Measurements from ENCODE around the gene ZEB1. TPM values are rescaled to one million over a fixed set of nuclear protein-coding genes. Genes with fewer than 3 reads are reported as not detected.

The ZEB1 gene
- total RNA-seq, 1 experiment from 2014 or later: 3.2 TPM

DNA sequence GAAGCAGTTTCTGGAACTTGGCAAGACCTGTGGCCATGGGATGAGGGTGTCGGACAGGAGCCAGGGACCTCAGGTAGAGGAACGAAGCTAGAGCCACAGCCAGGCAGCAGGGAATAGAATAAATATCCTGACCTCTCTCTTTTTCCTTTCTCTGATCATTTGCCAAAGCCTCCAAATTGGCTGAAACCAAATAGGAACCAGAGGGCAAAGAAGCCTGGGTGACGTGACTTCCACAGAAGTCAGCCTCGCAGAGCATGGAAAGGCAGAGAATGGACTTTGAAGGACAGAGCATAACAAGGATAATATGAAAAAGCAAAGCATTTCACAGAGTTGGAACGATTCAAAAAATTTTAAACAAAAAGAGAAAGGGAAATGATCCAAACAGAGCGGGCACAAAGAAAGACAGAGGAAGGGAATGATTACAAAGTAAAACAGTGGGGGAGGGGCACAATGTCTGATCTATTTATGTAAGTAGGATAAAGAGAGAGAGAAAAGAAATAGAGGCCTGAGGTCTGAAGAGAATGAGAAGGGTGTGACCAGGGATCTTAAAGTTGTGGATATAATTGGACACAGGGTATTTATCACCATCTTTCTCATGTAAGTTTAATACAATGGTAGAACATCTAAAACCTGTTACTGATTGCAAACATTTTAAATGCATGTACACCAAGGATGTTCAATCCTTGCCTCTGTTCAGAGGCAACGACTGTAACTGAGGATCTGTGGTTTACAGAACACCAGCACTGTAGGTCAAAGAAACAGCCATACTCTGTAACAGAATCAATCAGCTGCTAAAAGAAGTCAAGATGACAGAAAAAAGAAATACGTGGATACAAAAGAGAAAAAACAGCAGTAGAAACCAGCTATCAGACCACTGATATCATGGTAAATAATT lies 4.5 kb upstream of the ZEB1 start:
- in situ Hi-C loops (cut with HindIII; ENCODE audit: low pct_unique_long_range_greater_than_20kb, low sequenced_read_pairs): no loop called here
- no peak for DNase-seq (ENCODE audit: low read depth, low spot score)

DNA sequence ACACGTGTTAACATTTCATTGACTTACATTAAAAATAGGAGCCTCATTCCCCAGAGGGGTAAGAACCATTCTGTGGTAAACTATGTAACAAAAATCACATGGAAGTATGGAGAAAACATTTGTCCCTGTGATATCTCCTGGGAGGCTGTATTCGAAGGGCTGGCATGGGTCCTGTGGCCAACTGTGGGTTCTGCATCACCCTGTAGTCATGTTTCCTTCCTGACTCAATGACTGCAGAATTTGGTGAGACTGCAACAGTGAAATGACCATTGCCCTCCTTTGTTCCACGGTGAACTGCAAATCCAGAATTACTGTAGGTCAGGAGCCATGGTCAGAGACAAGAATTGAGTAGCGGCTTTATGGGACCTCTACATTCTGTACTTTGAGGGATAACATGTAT lies 3.6 kb upstream of the ZEB1 start:
- DNase-seq (ENCODE audit: low read depth, low spot score): no peak
- in situ Hi-C loops (cut with HindIII; ENCODE audit: low pct_unique_long_range_greater_than_20kb, low sequenced_read_pairs): no loop called here

GRCh38 chr10:31317171-31317570 lies 1.8 kb upstream of the ZEB1 start:
- in situ Hi-C loops (cut with HindIII; ENCODE audit: low pct_unique_long_range_greater_than_20kb, low sequenced_read_pairs): no loop called here
- no peak for DNase-seq (ENCODE audit: low read depth, low spot score)

DNA sequence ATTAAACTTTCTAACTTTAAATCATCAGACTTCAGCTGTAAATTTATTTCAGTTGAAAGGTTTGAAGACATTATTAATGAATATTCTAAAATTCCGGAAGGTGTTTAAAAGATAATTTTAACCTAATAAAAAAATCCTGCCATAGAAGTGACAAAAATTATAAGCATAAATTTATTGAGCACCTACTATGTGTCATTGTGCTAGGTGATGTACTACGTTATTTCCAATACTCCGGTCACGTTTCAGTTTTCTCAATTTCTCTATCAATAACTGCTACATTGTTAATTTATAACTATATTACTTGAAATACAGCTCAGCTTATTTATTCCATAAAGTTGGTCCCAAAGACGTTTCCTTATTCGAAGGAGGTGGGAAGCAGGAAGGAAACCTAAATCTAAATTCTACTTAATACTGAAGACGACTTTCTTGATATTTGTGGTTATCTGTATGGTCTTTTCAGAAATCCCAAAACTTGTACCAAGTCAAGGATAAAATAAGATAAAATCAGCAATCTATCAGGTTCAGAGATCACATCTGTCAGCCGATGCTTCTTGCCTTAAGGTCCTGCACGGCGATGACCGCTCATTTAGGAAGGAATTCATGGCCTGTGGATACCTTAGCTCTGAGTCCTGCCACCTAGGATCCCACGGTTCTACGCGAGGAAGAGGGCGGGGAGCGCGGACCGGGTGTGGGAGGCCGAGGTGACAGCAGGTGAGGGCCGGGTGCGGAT lies 1.2 kb upstream of the ZEB1 start:
- DNase-seq (ENCODE audit: low read depth, low spot score): no peak
- in situ Hi-C loops (cut with HindIII; ENCODE audit: low pct_unique_long_range_greater_than_20kb, low sequenced_read_pairs): no loop called here

DNA sequence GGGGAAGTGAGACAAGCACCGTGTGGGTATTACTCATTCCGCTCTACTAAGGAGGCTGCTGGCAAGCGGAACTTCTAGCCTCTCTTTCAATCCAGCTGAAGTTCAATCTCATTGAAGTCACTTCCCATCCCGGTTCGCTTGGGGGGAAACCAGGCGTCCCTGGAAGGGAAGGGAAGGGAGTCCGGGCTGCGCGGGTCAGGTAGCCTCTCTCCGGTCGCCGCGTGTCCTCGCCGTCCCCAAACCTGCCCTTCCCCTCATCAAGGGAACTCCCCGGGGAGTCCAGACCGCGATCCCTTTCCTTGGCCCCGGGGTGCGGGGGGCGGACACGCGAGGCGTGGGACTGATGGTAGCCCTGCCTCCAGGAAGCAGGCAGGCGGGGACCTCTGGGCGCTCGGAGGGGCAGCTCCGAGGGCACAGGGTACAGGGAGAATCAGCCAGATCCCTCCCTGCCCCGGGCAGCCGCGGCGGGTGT lies 598 bp upstream of the ZEB1 start:
- DNase-seq (ENCODE audit: low read depth, low spot score): no peak
- in situ Hi-C loops (cut with HindIII; ENCODE audit: low pct_unique_long_range_greater_than_20kb, low sequenced_read_pairs): no loop called here

DNA sequence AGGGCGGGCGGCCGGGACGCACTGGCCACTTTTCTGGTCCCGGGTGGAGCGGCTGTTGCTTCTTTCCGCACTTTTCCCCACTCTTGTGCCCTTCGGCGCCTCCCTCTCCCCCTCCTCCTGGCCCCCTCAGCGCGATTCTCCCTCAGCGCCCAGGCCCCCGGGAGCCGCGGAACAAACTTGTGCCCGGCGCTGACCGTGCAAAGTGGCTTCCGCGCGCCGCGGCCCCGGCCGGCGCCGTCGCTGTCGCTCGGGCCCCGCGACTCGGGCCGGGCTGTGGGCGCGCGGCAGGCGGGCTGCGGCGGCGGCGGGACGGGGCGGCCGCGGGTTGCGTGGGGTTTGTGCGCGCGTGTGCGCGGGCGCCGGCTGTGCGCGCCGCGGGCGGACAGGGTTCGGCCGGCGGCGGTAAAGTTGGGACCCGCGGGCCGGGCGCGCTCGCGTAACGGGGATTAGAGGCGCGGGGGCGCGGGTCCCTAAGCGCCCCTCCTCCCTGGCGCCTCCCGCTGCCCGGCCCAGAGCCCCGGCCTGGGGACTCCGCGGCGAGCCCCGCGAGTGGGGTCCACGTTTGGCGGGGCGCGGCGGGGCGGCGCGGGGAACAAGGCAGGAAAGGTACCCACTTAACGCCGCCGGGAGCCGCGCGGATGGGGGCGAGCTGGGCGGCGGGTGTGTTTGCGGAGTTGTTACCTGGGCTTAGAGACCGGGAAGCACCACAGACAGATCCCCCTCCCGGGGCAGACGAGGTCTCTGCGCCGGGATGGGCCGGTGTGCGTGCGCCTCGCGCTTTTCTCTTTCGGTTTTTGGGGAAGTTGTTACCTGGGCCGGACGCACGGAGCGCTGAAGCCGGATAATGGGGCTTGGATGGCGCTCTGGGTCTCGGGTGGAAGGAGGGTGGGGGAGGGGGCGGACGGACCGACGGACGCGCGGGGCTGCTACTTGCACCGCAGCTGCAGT lies 860 bp downstream of the ZEB1 start:
- DNase-seq (ENCODE audit: low read depth, low spot score): no peak
- in situ Hi-C loops (cut with HindIII; ENCODE audit: low pct_unique_long_range_greater_than_20kb, low sequenced_read_pairs): no loop called here

- in situ Hi-C loops (cut with HindIII; ENCODE audit: low pct_unique_long_range_greater_than_20kb, low sequenced_read_pairs): no loop called here
- no peak for DNase-seq (ENCODE audit: low read depth, low spot score)
Observed at GRCh38 chr10:31320550-31321211, 1.7 kb downstream of the ZEB1 start.

- in situ Hi-C loops (cut with HindIII; ENCODE audit: low pct_unique_long_range_greater_than_20kb, low sequenced_read_pairs): no loop called here
- DNase-seq (ENCODE audit: low read depth, low spot score): no peak
Observed at GRCh38 chr10:31321396-31321941, 2.5 kb downstream of the ZEB1 start.

DNA sequence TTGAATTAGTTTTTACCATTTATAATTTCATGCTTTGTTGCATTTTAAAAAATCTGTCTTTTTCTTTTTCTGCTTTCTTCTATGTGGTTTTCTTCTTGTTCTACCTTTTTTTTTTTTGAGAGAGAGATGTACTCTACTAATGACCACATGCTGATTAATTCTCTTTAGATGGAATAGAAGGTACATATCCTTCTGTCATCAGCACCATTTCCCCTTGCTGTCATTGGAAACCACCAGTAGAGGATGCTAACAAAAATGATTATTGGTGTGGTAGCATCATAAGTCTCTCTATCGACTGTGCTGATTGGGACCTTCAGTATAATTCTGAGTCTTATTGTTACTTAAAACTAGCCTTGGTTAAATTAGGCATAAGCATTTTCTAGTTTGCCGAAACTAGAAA lies 3.6 kb downstream of the ZEB1 start:
- in situ Hi-C loops (cut with HindIII; ENCODE audit: low pct_unique_long_range_greater_than_20kb, low sequenced_read_pairs): no loop called here
- DNase-seq (ENCODE audit: low read depth, low spot score): peak; percentile 21

DNA sequence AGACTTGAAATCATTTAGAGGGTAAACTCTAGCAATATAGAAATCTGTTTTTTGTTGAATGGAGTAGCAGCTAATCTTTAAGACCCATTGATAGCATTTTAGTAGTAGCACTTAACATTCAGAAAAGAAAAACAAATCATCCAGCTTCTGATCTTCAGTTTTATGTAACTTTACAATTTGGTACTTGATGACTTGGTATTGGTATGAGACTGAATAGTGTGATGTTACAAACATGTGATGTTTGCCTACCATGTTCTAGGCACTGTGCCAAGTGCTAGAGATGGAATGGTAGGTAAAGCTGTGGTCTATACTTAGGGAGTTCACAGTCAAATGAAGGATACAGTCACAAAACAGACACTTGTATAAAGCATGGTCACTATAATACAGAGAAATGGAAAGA lies 21.3 kb downstream of the ZEB1 start:
- in situ Hi-C loops (cut with HindIII; ENCODE audit: low pct_unique_long_range_greater_than_20kb, low sequenced_read_pairs): no loop called here
- DNase-seq (ENCODE audit: low read depth, low spot score): no peak

GRCh38 chr10:31341552-31341951 lies 22.5 kb downstream of the ZEB1 start:
- in situ Hi-C loops (cut with HindIII; ENCODE audit: low pct_unique_long_range_greater_than_20kb, low sequenced_read_pairs): no loop called here
- DNase-seq (ENCODE audit: low read depth, low spot score): no peak

GRCh38 chr10:31343009-31343408 lies 24.0 kb downstream of the ZEB1 start:
- no peak for DNase-seq (ENCODE audit: low read depth, low spot score)
- in situ Hi-C loops (cut with HindIII; ENCODE audit: low pct_unique_long_range_greater_than_20kb, low sequenced_read_pairs): no loop called here

DNA sequence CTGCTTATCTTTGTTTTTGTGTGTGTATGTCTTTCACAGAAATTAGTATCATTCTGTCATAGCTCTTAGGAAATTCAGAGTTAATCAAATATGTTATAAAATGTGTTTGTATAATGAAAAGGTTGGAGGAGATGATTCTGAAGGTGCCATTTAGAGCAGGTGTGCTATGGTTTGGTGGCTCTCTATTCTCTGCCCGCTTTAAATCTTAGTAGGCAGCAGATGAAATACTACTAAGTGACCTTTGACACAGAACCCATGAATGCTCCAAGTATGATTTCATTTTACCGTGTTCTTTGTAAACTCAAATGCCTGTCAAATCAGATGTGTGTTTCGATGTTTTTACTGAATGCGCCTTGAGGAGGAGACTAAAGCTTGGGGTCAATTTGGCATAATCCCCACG lies 24.5 kb downstream of the ZEB1 start:
- in situ Hi-C loops (cut with HindIII; ENCODE audit: low pct_unique_long_range_greater_than_20kb, low sequenced_read_pairs): no loop called here

DNA sequence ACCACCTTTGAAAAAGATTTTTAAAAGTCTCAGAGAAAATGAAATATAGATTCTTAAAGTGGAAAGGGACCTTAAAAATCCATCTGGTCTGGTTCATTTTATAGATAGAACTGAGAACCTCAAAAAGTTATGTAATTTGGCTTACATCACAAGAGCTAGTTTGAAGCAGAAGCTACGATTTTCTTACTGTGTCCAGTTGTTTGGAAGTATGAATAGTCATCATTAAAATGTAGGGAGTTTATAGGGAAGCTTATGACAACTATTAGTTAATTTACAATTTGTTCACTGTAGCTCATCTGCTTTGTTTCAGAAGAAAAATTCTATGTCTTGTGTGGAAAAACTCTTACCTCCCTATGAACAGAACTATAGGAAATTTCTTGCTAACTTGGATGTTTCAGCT lies 26.9 kb downstream of the ZEB1 start:
- in situ Hi-C loops (cut with HindIII; ENCODE audit: low pct_unique_long_range_greater_than_20kb, low sequenced_read_pairs): no loop called here
- DNase-seq (ENCODE audit: low read depth, low spot score): no peak

More for the DNA sequence above, 24.5 kb downstream of the ZEB1 start:
- DNase-seq (ENCODE audit: low read depth, low spot score): no peak

- in situ Hi-C loops (cut with HindIII; ENCODE audit: low pct_unique_long_range_greater_than_20kb, low sequenced_read_pairs): no loop called here
- DNase-seq (ENCODE audit: low read depth, low spot score): no peak
Observed at GRCh38 chr10:31346953-31347352, 27.9 kb downstream of the ZEB1 start.

DNA sequence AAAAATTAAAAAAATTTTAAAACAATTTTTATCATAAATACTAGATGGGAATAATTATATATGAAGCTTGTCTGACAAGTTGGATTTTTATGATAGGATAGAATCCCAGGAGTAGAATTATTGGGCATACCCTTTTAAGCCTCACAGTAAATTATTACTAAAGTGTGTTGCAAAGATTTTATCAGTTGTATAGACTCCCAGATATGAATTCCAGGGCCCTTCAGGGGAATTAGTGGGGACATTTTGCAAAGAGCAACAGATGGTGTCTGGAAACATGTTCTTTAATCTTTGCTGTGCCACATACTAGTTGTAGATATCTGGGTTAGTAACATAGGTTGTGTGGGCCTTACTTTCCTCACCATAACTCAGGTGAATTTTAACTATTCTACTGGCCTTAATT lies 28.7 kb downstream of the ZEB1 start:
- no peak for DNase-seq (ENCODE audit: low read depth, low spot score)
- in situ Hi-C loops (cut with HindIII; ENCODE audit: low pct_unique_long_range_greater_than_20kb, low sequenced_read_pairs): no loop called here

DNA sequence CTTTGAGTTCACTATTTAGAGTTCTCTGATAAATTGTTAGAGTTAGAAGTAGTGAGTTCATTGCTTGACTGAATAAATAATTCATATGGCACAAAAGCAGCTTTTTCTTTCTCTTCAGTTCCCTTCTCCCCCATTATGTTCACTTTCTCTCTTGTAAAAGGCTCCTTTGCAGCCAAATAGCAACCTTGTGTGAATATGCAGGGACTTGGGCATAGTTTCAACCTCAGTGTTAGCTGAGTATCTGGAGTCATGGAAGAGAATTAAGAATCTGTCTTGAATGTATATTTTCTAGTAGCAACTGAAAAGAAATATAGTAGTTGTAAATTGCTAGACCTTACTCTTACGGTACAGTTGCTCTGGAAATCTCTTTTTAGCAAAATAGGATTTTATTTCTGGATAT lies 31.9 kb downstream of the ZEB1 start:
- in situ Hi-C loops (cut with HindIII; ENCODE audit: low pct_unique_long_range_greater_than_20kb, low sequenced_read_pairs): no loop called here
- no peak for DNase-seq (ENCODE audit: low read depth, low spot score)

Measured in SK-MEL-5 (cell line).